SK-N-SH (cell line): ENCODE results near the gene CNTNAP2. TPM values are rescaled to one million over a fixed set of nuclear protein-coding genes. Genes with fewer than 3 reads are reported as not detected.

Experiments used
- CTCF ChIA-PET: fragments of 300-600, 350-600 bp; formaldehyde crosslinking; extraction: SDS; loops from one replicate; lab custom pipeline; 2021; lab: Yijun Ruan, JAX
- POLR2A ChIA-PET: fragments of 350-600 bp; sonication (Branson Sonifier 250); formaldehyde crosslinking; extraction: SDS; loops from one replicate; lab custom pipeline; 2020; ENCODE audit warnings: antibody characterized with exemption, inconsistent platforms; lab: Yijun Ruan, JAX
- DNase-seq: peaks from one replicate; pipeline ENCODE4 v3.0.0; 2012
- H2AFZ ChIP-seq: fragments of 200-600 bp; sonication (generic); 2 replicates; pipeline ENCODE4 v1.8.1; 2016; ENCODE audit warnings: antibody characterized with exemption, mild to moderate bottlenecking, low read depth
- H3F3A ChIP-seq: fragments of 200-600 bp; sonication (generic); replicated peaks from 2 replicates; pipeline ENCODE3; 2016; ENCODE audit warnings: antibody characterized with exemption, mild to moderate bottlenecking; ENCODE audit not compliant: insufficient read depth
- H3K27ac ChIP-seq, 2 experiments: fragments of 200-500 bp in 1 of 2; fragments of 200-600 bp in 1 of 2; sonication (Bioruptor generic) in 1 of 2; sonication (generic), shearing (Covaris generic) in 1 of 2; 2 replicates each; pipeline versions ENCODE4 v1.5.1 to v1.6.1; 2014 to 2016; ENCODE audit warnings: low read depth in 2 of 2, inconsistent platforms in 1 of 2, low read length in 1 of 2, mild to moderate bottlenecking in 1 of 2, mixed read lengths in 1 of 2
- H3K27me3 ChIP-seq: fragments of 200-600 bp; sonication (generic), shearing (Covaris generic); 2 replicates; pipeline ENCODE4 v1.6.1; 2016; ENCODE audit warnings: mixed run types; ENCODE audit not compliant: insufficient read depth
- H3K36me3 ChIP-seq, 2 experiments: fragments of 200-500 bp in 1 of 2; fragments of 200-600 bp in 1 of 2; sonication (Bioruptor generic) in 1 of 2; sonication (generic) in 1 of 2; replicated peaks in 1 of 2; 2 replicates each; pipeline versions ENCODE3 to v1.5.1; 2014 to 2016; ENCODE audit warnings: low read length in 1 of 2, mild to moderate bottlenecking in 1 of 2; ENCODE audit not compliant: insufficient read depth in 2 of 2, control insufficient read depth in 1 of 2
- H3K4me1 ChIP-seq, 2 experiments: fragments of 200-500 bp in 1 of 2; fragments of 200-600 bp in 1 of 2; sonication (Bioruptor generic) in 1 of 2; sonication (generic), shearing (Covaris generic) in 1 of 2; 2 replicates each; pipeline versions ENCODE4 v1.5.1 to v1.6.1; 2014 to 2016; ENCODE audit warnings: low read depth in 1 of 2, low read length in 1 of 2, mixed run types in 1 of 2; ENCODE audit not compliant: insufficient read depth in 2 of 2, control insufficient read depth in 1 of 2
- H3K4me2 ChIP-seq: fragments of 200-600 bp; sonication (generic), shearing (Covaris generic); 2 replicates; pipeline ENCODE4 v1.6.1; 2017; ENCODE audit warnings: mixed run types
- H3K4me3 ChIP-seq, 2 experiments: fragments of 200-500 bp in 1 of 2; fragments of 200-600 bp in 1 of 2; sonication (Bioruptor generic) in 1 of 2; sonication (generic), shearing (Covaris generic) in 1 of 2; 2 replicates each; pipeline versions ENCODE4 v1.5.1 to v1.8.1; 2014 to 2016; ENCODE audit warnings: low read depth in 2 of 2, inconsistent platforms in 1 of 2, low read length in 1 of 2, mild to moderate bottlenecking in 1 of 2, mixed read lengths in 1 of 2, moderate library complexity in 1 of 2
- H3K79me2 ChIP-seq: fragments of 200-600 bp; sonication (generic); 2 replicates; pipeline ENCODE4 v1.8.1; 2017; ENCODE audit warnings: mild to moderate bottlenecking; ENCODE audit not compliant: insufficient read depth
- H3K9ac ChIP-seq: fragments of 200-600 bp; sonication (generic); 2 replicates; pipeline ENCODE4 v1.6.1; 2017; ENCODE audit warnings: mixed run types
- H3K9me2 ChIP-seq: fragments of 200-600 bp; sonication (generic); 2 replicates; pipeline ENCODE4 v1.6.1; 2017; ENCODE audit warnings: mixed run types
- H3K9me3 ChIP-seq: fragments of 200-600 bp; sonication (generic); 2 replicates; pipeline ENCODE4 v1.6.1; 2017; ENCODE audit warnings: mixed run types, mild to moderate bottlenecking, moderate library complexity
- H4K20me1 ChIP-seq: fragments of 200-600 bp; sonication (generic); 2 replicates; pipeline ENCODE4 v1.6.1; 2017; ENCODE audit warnings: mild to moderate bottlenecking, mixed run types; ENCODE audit not compliant: insufficient read depth
- CHD2 ChIP-seq: fragments of 150-350 bp; IDR thresholded peaks from 2 replicates; pipeline ENCODE4 v1.6.1; 2018; ENCODE audit warnings: low read length; ENCODE audit not compliant: partially characterized antibody
- CTCF ChIP-seq: fragments of 200-600 bp; sonication (generic); IDR thresholded peaks from 2 replicates; pipeline ENCODE4 v1.6.1; 2017; ENCODE audit warnings: antibody characterized with exemption, mild to moderate bottlenecking, moderate library complexity
- ELF1 ChIP-seq: IDR thresholded peaks from 2 replicates; pipeline ENCODE4 v1.4.0; 2012
- FOSL2 ChIP-seq: IDR thresholded peaks from 2 replicates; pipeline ENCODE4 v1.4.0; 2012; ENCODE audit warnings: low read depth, mild to moderate bottlenecking, moderate library complexity, borderline replicate concordance
- MAX ChIP-seq: IDR thresholded peaks from 2 replicates; pipeline ENCODE4 v1.4.0; 2012; ENCODE audit warnings: low read depth
- MEF2A ChIP-seq: IDR thresholded peaks from 2 replicates; pipeline ENCODE4 v1.4.0; 2012; ENCODE audit warnings: low read depth, borderline replicate concordance
- RAD21 ChIP-seq: IDR thresholded peaks from 2 replicates; pipeline ENCODE4 v1.6.1; 2012; ENCODE audit warnings: mild to moderate bottlenecking, low read length
- SIN3A ChIP-seq: IDR thresholded peaks from 2 replicates; pipeline ENCODE4 v1.6.1; 2012; ENCODE audit warnings: low read depth, mild to moderate bottlenecking, low read length, moderate library complexity, borderline replicate concordance
- SMC3 ChIP-seq: IDR thresholded peaks from 2 replicates; pipeline ENCODE4 v1.6.1; 2012; ENCODE audit warnings: low read depth, low read length, improper control_type of control experiment
- TEAD4 ChIP-seq: IDR thresholded peaks from 2 replicates; pipeline ENCODE4 v1.4.0; 2012; ENCODE audit warnings: mild to moderate bottlenecking, borderline replicate concordance; ENCODE audit not compliant: insufficient read depth
- YY1 ChIP-seq: IDR thresholded peaks from 2 replicates; pipeline ENCODE4 v1.4.0; 2012; ENCODE audit warnings: low read depth, mild to moderate bottlenecking
- ZBTB33 ChIP-seq: IDR thresholded peaks from 2 replicates; pipeline ENCODE4 v1.4.0; 2012; ENCODE audit warnings: low read depth, borderline replicate concordance
- WGBS: methylation state at CpG from one replicate; pipeline ENCODE4 v1.1.6; 2017; ENCODE audit warnings: low lambda C conversion rate; 5-methylcytosine and 5-hydroxymethylcytosine counted together
- polyA plus RNA-seq, 3 experiments: library from polyadenylated mRNA; depleted of rRNA; stranded (reverse); fragments of >200 nt; gene quantifications; 2 replicates each; pipeline ENCODE4 v1.2.3, GENCODE V29; 2012
- TF ChIP-seq, protein P1 (sequence below): fragments of 150-350 bp; IDR thresholded peaks from 2 replicates; pipeline ENCODE4 v1.6.1; 2016; ENCODE audit warnings: mild to moderate bottlenecking, low read depth, low read length
- TF ChIP-seq, protein P2 (sequence below): fragments of 150-350 bp; IDR thresholded peaks from 2 replicates; pipeline ENCODE4 v1.6.1; 2017; ENCODE audit warnings: antibody characterized with exemption, low read length, low read depth, borderline replicate concordance
- TF ChIP-seq, protein P3 (sequence below): IDR thresholded peaks from 2 replicates; pipeline ENCODE4 v1.4.0; 2012; ENCODE audit warnings: low read depth, borderline replicate concordance

CNTNAP2 gene
- polyA plus RNA-seq, 1 of the 3 experiments (the other 2 are of a cell fraction), result 3.4 TPM

GRCh38 chr7:148115308-148115707 is 1998.7 kb downstream of the CNTNAP2 start:
- Histone ChIP-seq H3K9ac (no peak overlapping the region), H3K4me1 (peaks cover 0 to 7% of the 10 kb centered on the region in 2 experiments; a peak in 2 of 4 replicates), H3F3A (no peaks in the 10 kb centered on the region), H3K79me2 (no peaks in the 10 kb centered on the region), H3K36me3 (no peaks in the 10 kb centered on the region), H3K9me2 (no peaks in the 10 kb centered on the region), H3K27me3 (no peaks in the 10 kb centered on the region), H3K9me3 (no peaks in the 10 kb centered on the region), H3K4me2 (no peak overlapping the region), H2AFZ (no peak overlapping the region), H3K4me3 (no peak overlapping the region), H4K20me1 (no peaks in the 10 kb centered on the region), H3K27ac (peak overlapping the region in 1 of 2 experiments; percentile 67; a peak in 1 of 4 replicates)
- 62% methylated on average over 5 of the region's 5 CpGs for WGBS
- ChIA-PET CTCF (interaction anchor here (0.9 to 2.9 kb wide), 7 partner anchors 10 to 683 kb away, joined by 3 to 20 read pairs (median 3); no protein-coding TSS in a partner anchor), POLR2A (no interaction called here)
- peak; percentile 34 for DNase-seq
- TF ChIP-seq MAX (no peak), FOSL2 (no peak), CHD2 (no peak), ZBTB33 (no peak), ELF1 (no peak), TEAD4 (no peak), SIN3A (no peak), YY1 (no peak), MEF2A (no peak), CTCF (no peak), SMC3 (no peak), RAD21 (no peak)
- TF ChIP-seq, protein P1, sequence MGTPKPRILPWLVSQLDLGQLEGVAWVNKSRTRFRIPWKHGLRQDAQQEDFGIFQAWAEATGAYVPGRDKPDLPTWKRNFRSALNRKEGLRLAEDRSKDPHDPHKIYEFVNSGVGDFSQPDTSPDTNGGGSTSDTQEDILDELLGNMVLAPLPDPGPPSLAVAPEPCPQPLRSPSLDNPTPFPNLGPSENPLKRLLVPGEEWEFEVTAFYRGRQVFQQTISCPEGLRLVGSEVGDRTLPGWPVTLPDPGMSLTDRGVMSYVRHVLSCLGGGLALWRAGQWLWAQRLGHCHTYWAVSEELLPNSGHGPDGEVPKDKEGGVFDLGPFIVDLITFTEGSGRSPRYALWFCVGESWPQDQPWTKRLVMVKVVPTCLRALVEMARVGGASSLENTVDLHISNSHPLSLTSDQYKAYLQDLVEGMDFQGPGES, result no peak
- TF ChIP-seq, protein P2, sequence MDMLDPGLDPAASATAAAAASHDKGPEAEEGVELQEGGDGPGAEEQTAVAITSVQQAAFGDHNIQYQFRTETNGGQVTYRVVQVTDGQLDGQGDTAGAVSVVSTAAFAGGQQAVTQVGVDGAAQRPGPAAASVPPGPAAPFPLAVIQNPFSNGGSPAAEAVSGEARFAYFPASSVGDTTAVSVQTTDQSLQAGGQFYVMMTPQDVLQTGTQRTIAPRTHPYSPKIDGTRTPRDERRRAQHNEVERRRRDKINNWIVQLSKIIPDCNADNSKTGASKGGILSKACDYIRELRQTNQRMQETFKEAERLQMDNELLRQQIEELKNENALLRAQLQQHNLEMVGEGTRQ, result no peak
- TF ChIP-seq, protein P3, sequence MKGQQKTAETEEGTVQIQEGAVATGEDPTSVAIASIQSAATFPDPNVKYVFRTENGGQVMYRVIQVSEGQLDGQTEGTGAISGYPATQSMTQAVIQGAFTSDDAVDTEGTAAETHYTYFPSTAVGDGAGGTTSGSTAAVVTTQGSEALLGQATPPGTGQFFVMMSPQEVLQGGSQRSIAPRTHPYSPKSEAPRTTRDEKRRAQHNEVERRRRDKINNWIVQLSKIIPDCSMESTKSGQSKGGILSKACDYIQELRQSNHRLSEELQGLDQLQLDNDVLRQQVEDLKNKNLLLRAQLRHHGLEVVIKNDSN, result no peak
